ENCODE data around the gene SDK2.

SDK2 gene

GRCh38 chr17:73630965-73631595, 13.2 kb downstream of the SDK2 start:
- DNase-seq, result no peak

- DNase-seq, result no peak
Measured at GRCh38 chr17:73630531-73630930, 13.7 kb downstream of the SDK2 start.

- DNase-seq, result no peak
Measured at GRCh38 chr17:73628642-73629552, 15.3 kb downstream of the SDK2 start.

- no peak for DNase-seq
Measured at GRCh38 chr17:73625991-73626673, 18.1 kb downstream of the SDK2 start.

GRCh38 chr17:73625006-73625405, 19.2 kb downstream of the SDK2 start:
- no peak for DNase-seq

- peak in 1 of 2 experiments; percentile 15 for DNase-seq
Measured at GRCh38 chr17:73624496-73624988, 19.7 kb downstream of the SDK2 start.

GRCh38 chr17:73623818-73624217, 20.4 kb downstream of the SDK2 start:
- DNase-seq, result no peak

GRCh38 chr17:73623247-73623646, 21.0 kb downstream of the SDK2 start:
- DNase-seq, result no peak

- no peak for DNase-seq
Measured at GRCh38 chr17:73622381-73622780, 21.9 kb downstream of the SDK2 start.

GRCh38 chr17:73621685-73622084, 22.6 kb downstream of the SDK2 start:
- DNase-seq, result no peak

- no peak for DNase-seq
Measured at GRCh38 chr17:73620414-73620813, 23.8 kb downstream of the SDK2 start.

GRCh38 chr17:73617501-73617900, 26.7 kb downstream of the SDK2 start:
- no peak for DNase-seq

GRCh38 chr17:73616873-73617404, 27.3 kb downstream of the SDK2 start:
- DNase-seq, result no peak

- no peak for DNase-seq
Measured at GRCh38 chr17:73616120-73616872, 27.9 kb downstream of the SDK2 start.

GRCh38 chr17:73614256-73614655, 30.0 kb downstream of the SDK2 start:
- DNase-seq, result no peak

GRCh38 chr17:73613271-73614233, 30.7 kb downstream of the SDK2 start:
- DNase-seq, result no peak

- no peak for DNase-seq
Measured at GRCh38 chr17:73612031-73612472, 32.2 kb downstream of the SDK2 start.

GRCh38 chr17:73611630-73612029, 32.6 kb downstream of the SDK2 start:
- no peak for DNase-seq

- DNase-seq, result no peak
Measured at GRCh38 chr17:73610331-73610911, 33.8 kb downstream of the SDK2 start.

- no peak for DNase-seq
Measured at GRCh38 chr17:73609758-73610157, 34.5 kb downstream of the SDK2 start.

- DNase-seq, result no peak
Measured at GRCh38 chr17:73609060-73609459, 35.2 kb downstream of the SDK2 start.
